Skin of body (tissue), 2 donors: ENCODE results near the gene ITGB7. TPM values are rescaled to one million over a fixed set of nuclear protein-coding genes. Genes with fewer than 3 reads are reported as not detected.

Experiments
- DNase-seq: peaks from one replicate; lab custom pipeline; 2025; lab: John Stamatoyannopoulos, UW
- total RNA-seq: library from RNA; depleted of rRNA; stranded (reverse); fragments of >200 nt; gene quantifications from one replicate; pipeline ENCODE4 v1.2.3, GENCODE V29; 2014

ITGB7 gene
- total RNA-seq, 1 donor from 2014 or later = 2.5 TPM

DNA sequence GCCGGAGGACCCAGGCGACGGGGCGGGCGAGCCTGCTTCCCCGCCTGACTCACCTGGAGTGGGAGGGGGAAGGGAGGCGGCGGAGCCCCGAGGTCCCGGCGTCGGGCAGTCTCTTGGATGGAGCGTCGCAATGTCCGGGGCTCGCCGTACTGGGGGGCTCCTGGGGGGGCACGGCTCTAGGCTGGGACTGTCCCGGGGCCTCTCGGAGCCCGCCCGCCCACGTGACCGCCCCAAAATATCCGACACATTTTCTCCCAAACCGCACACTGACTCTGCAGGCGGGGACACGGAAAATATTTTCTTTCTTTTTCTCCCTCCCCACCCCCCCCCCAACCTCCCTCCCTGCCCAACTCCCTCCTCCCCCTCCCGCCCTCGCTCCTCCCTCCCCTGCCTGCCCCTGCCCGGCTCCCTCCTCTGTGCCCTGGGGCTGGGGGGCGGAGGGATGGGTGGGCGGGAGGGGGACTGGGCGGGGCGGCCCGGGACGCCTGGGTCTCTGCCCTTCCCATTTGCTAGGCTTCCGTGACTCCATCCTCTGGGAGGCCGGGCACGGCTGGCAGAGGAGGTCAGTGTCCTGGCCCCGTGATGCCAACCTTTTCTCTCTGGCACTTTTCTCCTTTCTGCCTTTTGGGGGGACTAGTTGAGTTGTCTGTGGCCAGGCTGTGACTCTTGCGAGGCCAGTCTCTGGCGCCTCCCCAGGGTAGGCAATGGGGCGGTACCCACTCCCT, 25.0 kb upstream of the ITGB7 start, which contains the start of gene RARG:
Gene RARG, minus strand, starts transcription at position 289 of the 725 bp plus-strand sequence. CDS start 4,664 bp downstream, outside the sequence.
- peak; percentile 50 for DNase-seq

DNA sequence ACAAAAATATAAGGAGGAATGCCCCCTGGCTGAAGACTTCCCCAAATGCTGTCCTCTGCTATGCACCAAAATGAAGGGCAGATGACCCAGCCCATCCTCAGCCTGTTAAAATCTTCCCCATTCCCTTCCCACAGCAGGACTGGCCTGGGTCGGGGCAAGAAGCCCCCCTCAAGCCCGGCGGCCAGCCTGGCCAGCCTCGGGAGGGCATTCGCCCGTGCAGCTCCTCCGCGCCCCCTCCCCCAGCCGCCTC, 24.5 kb upstream of the ITGB7 start:
- DNase-seq = no peak

DNA sequence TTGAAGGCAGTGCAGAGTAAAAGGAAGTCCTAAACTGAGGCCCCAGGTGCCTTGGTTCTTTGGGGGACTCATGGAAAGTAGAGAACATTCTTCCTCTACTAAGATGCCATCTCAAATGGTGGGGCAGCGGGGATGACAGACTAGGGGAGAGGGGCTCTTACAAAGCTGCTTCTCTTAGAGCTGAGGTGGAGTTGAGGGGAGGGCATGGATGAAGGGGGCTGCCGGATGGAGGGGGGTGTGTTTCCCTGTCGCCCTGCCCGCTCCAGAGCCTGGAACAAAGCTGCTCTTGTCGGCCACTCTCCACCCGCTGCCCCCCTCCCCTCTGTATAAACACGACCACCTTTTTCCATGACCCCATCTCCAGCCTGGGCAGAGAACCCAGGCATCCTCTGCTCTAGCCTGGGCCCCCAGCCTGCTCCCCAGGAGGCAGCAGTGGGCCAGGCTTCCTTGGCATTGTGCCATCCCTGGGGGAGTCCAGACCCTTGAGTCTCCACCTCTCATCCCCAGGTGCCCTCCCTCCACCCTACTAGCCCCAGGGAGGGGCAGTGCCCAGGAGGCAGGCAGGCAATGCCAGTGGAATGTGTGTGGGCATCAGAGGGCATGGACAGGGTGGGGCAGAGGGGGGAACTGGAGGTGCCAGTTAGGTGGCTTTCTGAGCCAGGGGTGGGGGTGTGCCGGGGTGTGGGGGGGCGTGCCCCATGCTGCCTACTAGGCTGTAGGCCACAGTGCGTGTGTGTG, 23.2 kb upstream of the ITGB7 start:
- DNase-seq = no peak

DNA sequence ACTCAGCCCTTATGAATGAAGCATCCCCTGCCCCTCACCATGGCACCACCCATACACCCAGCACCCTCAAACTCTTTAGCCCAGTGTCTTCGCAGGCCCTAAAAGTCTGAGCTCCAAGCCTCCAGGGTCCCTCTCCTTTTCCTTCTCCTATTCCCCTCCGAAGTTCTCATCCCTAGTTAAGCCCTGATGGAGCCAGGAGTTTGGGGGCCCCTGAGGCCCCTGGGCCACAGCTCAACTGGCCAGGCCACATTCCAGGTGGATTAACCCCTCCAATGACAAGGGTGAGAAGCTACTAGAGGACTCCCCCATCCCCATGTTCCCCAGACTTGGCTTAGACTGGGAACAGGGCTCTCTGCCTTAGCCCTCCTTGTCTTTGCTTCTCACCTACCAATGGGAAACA, 22.4 kb upstream of the ITGB7 start:
- DNase-seq = no peak

DNA sequence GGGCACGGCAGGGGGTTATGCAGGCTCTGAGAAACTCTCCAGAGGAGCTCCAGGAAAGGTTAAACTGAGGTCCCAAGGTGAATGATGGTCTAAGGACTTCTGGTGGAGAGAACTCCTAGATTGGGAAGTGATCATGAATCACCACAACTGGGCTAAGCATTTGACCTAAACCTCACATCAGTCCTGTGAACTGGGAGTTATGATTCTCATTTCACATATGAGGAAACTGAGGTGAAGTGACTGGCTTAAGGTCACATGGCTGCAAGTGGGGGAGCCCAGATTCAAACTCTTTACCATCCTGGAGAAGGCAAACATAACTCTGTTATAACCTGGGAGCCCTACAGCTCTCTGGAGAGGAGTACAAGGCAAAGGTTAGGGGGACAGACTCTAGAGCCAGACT, 20.8 kb upstream of the ITGB7 start:
- DNase-seq = no peak

DNA sequence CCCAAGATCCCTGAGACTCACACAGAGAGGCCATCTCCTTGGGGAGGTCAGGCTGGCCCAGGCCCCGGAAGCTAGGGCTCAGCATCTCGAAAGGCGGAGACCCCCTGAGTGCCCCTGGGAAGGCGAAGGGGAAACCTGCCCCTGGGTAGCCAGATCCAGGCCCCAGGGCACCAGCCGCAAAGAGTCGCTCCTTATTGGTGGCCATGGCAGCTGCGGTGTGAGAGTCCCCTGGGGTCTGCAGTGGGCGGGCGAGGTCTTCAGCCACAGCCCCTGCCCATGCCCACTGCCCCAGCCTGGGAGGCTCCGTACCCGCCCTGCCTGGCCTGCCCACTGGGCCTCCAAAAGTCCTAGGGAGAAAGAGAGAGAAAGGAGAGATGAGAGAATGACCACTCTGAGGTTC, 20.3 kb upstream of the ITGB7 start:
- DNase-seq = no peak

DNA sequence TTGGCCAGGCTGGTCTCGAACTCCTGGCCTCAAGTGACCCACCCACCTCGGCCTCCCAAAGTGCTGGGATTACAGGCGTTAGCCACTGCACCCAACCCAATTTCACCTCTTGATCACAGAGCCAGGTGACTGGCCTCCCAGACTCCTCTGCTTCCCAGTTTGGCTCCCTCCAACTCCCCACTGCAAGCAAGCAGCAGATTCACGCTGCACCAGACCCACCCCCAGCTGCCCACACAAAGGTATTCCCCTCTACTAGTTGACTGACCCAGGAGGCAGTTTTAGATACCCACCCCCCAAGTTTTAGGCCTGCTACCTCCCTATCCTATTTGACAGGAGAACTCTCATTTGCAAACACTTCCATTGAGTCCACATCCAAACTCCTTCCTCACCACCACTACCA, 19.8 kb upstream of the ITGB7 start:
- DNase-seq = no peak

DNA sequence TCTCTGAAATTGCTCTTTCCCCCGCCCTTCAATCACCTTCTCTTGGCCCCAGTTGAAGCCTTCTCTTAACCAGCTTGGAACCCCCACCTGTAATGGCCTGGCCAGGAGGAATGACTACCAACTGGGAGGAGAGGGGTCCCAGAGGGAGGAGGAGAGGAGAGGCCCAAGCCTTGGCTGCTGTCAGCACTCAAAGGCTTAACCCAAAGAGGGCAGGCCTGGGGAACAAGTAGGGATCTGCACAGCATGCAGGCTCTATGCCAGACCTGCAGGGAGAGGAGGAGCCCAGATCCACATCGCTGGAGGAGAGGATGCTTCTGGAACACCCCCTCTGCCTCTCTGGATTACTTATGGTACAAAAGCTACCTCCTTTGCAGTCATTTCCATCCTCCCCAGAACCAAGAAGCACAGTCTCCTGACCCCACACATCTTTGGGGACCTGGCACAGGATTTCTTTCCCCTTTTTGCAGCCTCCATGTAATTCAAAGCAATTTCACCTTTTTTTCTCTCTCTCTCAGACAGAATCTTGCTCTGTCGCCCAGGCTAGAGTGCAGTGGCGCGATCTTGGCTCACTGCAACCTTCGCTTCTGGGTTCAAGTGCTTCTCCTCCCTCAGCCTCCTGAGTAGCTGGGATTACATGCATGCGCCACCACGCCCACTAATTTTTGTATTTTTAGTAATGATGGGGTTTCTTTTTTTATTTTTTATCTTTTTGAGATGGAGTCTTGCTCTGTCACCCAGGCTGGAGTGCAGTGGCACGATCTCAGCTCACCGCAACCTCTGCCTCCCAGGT, 18.8 kb upstream of the ITGB7 start:
- DNase-seq = no peak

DNA sequence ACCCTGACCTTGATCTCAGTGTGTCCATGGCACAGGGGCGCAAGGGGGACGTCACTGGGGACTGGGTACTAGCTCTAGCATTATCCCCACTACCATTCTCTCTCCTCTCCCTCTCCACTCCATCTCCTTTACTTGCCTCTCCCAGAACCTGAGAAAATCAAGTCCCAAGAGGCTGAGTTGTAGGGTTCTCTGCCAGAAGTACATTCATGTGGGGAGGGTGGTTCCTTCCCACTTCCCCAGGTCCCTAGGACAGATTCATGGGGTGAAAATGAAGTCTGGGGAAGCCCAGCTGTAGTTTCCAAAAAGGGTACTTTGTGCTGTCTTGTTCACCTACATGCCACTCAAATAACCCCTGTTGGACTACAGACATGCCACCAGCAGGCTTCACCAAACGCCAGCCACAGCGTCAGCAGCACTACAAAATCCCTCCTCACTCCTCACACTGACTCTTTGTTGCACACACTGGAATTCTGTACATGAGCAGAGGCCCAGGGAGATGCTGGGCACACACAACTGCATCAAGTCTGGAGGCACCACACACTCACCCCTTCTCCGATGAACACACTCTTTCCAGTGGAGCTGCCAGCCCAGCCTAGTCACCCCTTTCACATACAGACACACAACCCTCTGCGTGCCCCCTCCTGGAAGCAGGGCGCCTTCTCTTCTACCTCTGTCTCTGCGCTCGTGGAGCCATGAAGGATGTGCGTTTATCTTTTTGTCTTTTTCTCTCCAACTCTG, 18.0 kb upstream of the ITGB7 start:
- DNase-seq = no peak

DNA sequence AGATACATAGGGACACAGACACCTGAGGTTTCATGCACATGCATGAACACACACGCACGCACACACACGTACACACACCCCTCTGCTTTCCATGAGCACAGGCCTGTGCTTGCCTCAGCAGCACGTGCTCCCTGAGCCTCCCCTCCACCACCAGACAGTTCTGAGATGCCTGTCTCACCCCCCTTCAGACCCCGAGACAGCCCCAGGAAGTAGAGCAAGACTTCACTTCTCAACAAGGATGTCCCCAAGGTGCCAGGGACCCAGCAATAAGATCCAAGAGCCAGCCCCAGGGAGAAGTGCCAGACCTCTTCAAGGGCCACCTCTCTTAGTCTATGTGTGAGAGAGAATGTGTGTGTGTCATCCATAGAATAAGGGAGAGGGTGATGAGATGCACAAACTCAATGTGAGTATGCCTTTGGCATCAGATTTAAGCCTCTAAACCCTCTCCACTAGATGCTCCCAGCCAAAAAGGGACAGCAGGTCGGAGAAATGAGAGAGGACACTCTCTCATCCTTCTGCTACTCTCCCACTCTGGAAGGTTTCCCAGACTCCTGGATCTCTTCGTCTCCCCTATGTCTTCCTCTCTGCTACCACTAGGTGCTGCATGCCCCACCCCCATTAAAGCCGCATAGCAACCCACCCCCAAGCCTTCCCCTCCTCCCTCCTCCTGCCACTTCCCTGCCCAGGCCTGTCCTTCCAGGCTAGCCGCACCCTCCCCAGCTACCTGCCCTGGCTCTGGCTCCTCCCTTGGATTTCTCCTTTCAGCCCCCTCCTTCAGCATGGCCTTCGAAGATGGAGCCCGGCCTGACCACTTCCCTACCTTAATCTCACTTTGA, 17.2 kb upstream of the ITGB7 start:
- peak; percentile 22 for DNase-seq

DNA sequence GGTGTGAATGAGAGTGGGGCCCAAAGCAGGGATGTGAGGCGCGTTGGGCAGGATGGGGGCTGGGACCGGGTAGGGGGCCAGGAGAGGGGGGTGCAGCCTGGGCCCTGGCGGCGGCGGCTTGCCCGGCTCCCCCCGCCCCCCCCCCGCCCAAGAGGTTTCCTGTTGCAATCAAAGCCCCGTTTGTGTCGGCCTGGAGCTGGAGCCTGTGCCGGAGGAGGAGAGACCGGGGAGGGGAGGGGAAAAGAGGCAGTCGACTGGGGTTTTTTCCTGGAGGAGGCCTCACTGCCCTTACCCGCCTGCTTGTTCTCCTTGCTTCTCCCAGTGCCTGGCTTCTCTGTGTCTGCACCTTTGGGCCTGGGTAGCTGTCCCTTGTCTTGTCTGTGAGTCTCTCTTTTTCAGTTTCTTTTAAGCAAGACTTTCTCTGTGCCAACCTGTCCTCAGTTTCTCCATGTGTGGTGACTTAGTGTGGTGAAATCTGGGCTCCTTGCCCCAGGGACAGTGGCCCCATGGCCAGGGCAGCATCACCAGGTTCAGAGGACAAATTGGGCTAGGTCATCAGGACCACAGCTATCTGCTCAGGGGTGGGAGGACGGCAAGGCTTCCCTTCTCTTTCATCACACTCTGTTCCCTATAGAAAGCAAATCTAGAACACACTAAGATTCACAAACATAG, 16.5 kb upstream of the ITGB7 start:
- peak; percentile 40 for DNase-seq

DNA sequence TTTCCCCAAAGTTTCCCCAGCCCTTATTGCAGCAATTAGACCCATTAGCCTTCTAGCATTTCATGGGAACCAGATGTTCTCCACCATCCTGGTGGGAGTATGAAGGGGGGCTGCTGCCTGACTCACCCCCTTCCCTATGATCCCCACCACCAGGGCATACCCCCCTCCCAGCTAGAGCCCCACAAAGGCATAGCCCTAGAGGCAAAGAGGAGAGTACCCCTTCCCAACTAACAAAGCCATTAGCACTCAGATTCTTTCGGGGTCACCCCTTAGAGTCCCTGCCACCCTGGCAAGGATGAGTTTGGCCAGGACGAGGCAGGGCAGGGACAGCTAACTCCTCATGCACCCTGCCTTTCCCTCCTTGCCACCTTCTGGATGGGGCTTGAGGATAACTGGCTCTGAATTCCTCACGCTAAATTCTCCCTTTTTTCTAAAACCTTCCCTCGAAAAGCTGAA, 15.8 kb upstream of the ITGB7 start:
- DNase-seq = peak; percentile 63

DNA sequence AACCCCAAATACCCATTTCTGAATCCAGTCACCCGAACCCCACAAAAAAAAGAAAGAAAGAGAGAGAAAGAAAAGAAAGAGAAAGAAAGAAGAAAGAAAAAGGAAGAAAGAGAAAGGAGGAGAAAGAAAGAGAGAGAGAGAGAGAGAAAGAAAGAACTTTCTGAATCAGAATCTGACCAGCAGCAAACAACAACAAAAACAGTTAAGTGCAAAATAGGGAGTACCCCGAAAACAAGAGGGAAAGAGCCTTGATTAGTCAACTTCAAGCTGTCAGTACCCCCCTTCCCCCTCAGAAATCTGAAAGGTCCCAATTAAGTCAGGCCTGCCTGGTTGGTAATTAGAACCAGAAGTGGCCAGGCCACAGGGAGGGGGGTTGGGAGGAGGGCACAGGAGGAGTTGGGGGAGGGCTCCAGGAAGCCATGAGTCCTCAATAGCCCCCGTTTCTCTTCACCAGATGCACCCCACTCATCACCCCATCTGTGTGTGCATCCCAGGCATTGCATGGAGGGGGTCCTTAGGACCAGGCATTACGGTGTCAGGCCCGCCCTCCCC, 15.2 kb upstream of the ITGB7 start:
- DNase-seq = peak; percentile 63

DNA sequence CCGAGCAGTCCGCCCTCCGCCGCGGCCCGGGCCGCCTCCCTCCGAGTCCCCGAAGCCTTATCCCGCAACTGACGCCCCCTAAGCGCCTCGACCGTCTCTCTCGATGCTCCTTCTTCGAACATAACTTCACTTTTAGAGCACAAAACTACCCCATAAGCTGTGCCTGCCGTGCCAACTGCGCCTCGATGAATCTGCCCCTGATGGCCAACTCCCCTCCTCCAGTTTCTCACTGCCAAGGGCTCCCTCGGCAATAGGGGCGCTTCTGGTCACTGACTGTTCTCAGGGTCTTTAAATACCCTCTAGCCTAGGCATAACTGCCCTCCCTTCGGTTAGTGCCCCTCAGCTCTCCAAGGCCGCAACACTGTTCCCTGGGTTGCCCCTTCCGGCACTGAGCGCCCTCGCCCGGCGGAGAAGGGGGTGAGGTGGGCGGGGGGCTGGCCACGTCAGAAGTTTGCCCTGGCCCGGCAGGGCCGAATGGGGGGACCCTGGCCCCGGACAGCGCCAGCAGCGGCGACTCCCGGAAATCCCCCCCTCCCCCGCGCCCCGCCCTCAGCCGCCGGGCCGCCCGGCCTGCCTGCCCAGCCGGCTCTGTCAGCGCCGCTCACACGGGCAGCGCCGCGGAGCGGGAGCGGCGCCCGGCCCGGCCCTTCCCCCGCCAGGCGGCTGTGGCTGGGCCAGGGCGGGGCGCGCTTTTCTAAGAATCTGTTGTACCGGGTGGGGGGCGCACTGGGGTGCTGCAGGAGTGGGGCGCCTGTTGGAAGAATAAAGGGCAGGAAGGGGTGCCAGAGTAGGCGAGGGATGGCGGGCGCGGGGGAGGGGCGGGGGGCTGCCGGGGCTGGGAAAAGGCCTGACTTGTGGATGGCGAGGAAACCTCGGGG, 14.4 kb upstream of the ITGB7 start:
- peak; percentile 27 for DNase-seq

DNA sequence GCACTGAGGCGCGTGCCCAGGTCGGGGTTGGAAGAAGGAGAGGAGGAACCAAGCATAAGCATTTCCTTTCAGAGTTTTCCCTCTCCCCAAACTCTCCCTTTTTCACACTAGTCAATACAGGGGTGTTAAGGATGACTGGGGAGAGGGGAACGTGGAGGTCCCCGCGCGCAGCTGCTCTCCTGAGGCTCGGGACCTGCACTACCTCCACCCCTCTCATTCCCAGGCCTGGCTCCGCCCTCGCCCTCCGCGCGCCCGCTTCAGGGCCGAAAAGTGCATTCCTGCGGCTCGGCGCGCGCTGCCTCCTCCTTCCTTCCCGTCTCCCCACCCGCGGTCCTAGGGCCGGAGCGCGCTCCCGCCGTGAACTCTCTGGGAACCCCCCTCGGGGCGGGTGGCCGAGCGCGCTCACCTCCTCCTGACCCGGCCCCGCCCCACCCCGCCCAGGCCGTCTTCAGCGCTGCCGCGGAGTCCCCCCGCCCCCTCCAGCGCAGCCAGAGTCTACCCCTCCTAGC, 13.7 kb upstream of the ITGB7 start:
- DNase-seq = peak; percentile 92

DNA sequence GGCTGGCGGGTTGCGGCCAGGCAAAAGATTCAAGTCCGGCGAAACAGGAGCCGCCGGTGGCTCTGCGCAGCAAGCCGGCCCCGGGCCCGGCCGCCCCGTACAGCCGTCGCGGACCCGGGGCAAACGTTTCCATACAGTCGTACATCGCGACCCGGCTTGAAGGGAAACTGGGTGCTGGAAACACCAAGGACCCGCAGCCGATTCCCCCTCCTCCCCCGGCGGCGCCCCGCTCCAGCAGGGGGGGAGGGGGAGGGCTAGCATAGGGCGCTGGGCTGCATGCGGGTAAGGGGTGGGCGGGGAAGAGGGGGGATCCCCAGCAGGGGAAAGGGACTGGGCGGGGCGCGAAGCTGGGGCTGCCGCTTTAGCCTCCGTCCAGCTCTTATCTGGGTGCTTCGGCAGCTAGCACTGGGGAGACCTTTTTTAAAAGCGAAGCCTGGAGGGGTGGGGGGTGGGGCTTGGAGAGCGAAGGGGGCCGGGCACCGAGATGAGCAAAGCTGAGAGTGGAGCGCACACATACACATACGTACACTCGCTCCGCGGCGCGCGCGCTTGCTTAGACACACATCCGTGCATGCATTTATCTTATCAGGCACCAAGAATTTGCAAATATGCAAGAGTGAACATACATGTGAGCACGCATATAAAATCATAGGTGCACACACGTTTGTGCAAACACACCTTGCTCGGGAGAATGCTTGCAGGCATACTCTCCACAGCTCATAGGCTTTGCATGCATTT, 13.1 kb upstream of the ITGB7 start:
- peak; percentile 92 for DNase-seq

DNA sequence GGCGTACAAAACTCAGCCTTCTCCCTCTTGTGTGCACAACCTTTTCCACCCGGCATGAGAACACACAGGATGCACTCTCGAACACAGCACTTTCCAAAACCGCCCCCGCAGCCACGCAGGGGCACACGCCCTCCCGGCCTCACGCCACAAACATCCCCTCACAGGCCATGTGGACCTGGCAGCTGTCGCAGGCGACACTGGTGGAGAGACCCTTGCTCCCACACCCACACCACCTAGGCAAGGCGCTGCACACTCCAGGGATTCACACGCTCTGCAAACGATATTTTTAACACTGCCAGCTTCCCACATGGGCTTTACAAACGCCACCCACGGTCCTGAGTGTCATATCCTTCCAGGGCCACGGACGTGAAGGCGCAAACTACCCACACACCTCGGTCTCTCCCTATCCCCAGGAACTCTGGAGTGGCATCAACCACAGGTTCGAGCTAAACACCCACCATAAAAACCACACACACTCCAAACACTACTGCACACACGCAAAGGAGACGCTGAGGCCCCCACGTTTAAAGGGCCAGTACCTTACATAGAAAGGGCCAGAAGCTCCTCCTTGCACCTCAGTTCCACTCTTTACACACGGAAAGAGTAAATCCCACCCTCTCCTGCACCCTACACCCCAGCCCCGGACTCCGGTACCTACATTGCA, 12.4 kb upstream of the ITGB7 start:
- DNase-seq = peak; percentile 46
